Lower leg skin (tissue), 3 donors: ENCODE data around the gene CCDC74A.

Experiments used
- POLR2A ChIP-seq, 2 donors: fragments of 450-650 bp; IDR thresholded peaks; one replicate each; pipeline ENCODE4 v1.6.1; 2016 to 2017; ENCODE audit warnings: antibody characterized with exemption in 2 of 2, mild to moderate bottlenecking in 1 of 2, moderate library complexity in 1 of 2
- TF ChIP-seq, protein P1 (sequence below), 3 donors: fragments of 450-650 bp; IDR thresholded peaks; one replicate each; pipeline ENCODE4 v1.5.1; 2016; ENCODE audit warnings: antibody characterized with exemption in 3 of 3, mild to moderate bottlenecking in 3 of 3, moderate library complexity in 2 of 3

GRCh38 chr2:131535526-131535925 lies 7.8 kb downstream of the CCDC74A start:
- TF ChIP-seq, protein P1, sequence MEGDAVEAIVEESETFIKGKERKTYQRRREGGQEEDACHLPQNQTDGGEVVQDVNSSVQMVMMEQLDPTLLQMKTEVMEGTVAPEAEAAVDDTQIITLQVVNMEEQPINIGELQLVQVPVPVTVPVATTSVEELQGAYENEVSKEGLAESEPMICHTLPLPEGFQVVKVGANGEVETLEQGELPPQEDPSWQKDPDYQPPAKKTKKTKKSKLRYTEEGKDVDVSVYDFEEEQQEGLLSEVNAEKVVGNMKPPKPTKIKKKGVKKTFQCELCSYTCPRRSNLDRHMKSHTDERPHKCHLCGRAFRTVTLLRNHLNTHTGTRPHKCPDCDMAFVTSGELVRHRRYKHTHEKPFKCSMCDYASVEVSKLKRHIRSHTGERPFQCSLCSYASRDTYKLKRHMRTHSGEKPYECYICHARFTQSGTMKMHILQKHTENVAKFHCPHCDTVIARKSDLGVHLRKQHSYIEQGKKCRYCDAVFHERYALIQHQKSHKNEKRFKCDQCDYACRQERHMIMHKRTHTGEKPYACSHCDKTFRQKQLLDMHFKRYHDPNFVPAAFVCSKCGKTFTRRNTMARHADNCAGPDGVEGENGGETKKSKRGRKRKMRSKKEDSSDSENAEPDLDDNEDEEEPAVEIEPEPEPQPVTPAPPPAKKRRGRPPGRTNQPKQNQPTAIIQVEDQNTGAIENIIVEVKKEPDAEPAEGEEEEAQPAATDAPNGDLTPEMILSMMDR (IDR thresholded peaks at IDR 0.05) = no peak
- TF ChIP-seq POLR2A (IDR thresholded peaks at IDR 0.05) = no peak
